Measurements from ENCODE around the gene EZH1.

EZH1 gene

GRCh38 chr17:42744806-42745617 is at the start of gene EZH1:
Gene EZH1 (minus strand): TSS chr17:42745040. CDS start chr17:42728941, 16,099 bp downstream.
- peak; percentile 91 for DNase-seq (ENCODE audit: low read depth)

- DNase-seq (ENCODE audit: low read depth): no peak
Observed at GRCh38 chr17:42792545-42792944, 47.7 kb upstream of the EZH1 start.

- DNase-seq (ENCODE audit: low read depth): no peak
Observed at GRCh38 chr17:42791948-42792347, 47.1 kb upstream of the EZH1 start.

DNA sequence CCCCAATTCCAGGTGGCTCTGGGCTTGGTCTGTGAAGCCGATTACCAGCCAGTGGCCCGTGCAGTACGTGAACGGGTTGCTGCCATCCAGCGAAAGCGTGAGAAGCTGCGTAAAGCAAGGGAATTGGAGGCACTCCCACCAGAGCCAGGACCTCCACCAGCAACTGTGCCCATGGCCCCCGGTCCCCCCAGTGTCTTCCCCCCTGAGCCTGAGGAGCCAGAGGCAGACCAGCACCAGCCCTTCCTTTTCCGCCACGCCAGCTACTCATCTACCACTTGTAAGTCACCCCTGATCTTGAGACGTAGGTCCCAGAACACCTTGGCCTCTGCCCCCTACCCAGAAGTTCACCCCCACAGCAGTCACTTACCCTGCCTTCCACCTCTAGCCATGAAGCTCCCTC is 42.4 kb upstream of the EZH1 start:
- no peak for DNase-seq (ENCODE audit: low read depth)

GRCh38 chr17:42784811-42785592 is 40.2 kb upstream of the EZH1 start:
- DNase-seq (ENCODE audit: low read depth): no peak

GRCh38 chr17:42784409-42784808 is 39.6 kb upstream of the EZH1 start:
- no peak for DNase-seq (ENCODE audit: low read depth)

GRCh38 chr17:42783791-42784138 is 38.9 kb upstream of the EZH1 start:
- DNase-seq (ENCODE audit: low read depth): no peak

DNA sequence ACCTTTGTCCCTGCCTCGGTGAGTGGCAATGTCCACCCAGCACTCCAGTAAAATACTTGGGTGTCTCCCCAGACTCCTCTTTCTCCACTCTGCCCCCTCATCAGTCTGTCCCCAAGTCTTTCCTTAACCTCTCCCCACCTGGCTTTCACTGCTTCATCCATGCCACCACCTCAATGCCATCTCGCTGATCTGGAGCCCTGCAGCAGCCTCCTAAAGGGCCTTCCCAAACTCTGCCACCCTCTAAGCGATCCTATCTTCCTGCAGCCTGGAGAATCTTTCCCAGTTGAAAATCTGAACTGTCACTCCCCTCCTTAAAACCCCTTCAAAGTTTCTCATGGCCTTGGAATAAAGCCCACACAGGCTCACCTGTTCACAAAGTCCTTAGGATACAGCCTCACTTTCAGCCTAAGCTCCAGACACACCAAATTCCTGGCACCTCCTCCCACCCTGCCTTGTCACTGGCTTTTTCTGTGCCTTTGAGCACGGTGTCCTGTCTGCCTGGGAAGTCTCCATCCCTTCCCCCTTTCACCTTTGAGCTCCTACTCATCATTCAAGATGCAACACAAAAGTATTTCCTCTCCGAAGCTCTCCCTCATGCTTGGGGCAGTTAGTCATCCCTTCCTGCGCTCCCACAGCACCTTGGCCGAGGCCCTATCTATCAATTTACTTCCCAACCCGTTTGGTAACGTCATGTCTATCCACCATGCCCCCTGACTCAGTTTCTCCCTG is 38.4 kb upstream of the EZH1 start:
- DNase-seq (ENCODE audit: low read depth): peak; percentile 88

- DNase-seq (ENCODE audit: low read depth): peak; percentile 32
Observed at GRCh38 chr17:42782166-42783061, 37.6 kb upstream of the EZH1 start.

DNA sequence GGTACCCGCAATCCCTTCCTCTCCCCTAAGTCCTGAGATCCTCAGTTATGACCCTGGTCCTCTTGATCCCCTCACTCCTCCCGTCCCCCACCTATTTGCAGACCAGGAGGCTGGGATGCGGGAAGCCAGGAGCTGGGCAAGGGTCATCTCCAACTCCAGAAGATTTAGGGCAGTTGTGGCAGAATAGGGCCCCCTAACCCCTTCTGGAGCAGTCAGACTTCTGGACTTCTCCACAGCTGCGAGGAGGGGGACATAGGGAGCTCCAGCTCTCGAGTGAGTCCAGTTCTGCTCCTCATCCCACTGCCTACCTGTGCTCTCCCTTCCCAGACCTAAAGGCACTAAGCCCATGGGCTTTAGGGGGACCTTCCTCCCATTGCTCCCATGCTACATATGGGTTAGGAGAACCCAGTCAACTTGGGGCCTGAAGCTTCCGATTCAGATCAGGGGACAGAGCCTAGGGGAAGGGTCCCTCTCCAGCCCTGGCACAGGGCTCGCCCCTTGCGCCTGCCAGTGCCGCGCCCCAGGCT is 36.9 kb upstream of the EZH1 start:
- DNase-seq (ENCODE audit: low read depth): no peak

- no peak for DNase-seq (ENCODE audit: low read depth)
Observed at GRCh38 chr17:42780851-42781638, 36.2 kb upstream of the EZH1 start.

DNA sequence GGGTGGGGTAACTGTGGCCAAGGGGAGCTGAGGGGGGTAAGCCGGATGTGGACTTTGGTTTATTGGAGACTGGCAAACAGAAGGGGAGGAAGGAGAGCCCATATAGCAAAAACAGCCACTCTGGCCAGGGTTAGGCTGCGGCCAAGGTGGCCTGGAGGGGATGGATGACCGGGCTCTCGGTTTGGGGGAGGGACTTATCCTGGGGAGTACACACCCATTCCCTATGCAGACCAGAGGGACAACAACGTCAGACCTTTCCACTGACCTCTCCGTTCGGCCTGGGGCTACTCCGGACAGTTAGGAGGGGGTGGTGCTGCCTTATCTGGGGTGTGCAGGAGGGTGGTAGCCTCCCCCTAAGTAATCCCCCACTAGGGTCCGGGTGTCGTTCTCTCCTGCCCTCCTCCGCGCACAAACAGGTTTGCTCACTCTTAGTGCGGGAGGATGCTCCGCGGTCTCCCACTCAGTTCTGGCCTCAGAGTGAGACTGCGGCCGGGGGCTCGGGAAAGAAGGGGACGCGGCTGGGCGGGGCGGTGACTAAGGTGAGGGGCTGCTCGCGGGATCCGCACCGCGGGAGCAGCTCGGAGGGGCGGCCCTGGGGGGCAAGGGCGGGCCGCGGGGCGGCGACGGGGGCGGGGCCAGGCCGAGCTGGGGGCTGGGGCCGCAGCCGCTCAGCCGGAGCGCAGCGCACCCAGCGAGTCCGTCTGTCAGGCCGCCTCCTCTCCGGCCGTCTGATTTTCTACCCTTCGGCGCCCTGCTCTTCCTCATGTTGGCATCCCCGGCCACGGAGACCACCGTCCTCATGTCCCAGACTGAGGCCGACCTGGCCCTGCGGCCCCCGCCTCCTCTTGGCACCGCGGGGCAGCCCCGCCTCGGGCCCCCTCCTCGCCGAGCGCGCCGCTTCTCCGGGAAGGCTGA is 35.4 kb upstream of the EZH1 start, which contains the start of gene WNK4:
Gene WNK4 (plus strand): TSS at position 675 of the 915 bp plus-strand sequence. CDS start 89 bp downstream, at position 764.
- DNase-seq (ENCODE audit: low read depth): peak; percentile 67

DNA sequence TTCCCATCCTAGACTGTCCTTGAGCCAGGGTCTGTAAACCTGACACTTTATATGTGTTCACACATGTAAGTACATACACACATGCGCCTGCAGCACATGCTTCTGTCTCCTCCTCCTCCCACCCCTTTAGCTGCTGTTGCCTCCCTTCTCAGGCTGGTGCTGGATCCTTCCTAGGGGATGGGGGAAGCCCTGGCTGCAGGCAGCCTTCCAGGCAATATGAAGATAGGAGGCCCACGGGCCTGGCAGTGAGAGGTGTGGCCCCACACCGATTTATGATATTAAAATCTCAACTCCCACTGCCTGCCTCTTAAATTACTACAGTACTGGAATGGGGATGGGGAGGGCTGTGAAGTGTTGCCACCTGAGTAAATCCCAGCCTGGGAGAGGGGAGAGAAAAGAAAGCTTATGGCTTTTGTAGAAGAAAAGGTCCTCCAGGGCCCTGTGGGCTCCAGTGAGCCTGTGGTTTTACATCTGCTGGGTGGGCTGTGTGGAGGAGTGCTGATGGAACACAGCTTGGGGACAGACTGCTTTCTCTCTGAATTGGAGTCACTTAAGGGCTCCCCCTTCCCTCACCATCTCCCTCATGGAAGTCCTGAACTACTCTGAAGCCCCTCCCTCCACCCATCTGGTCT is 34.6 kb upstream of the EZH1 start:
- no peak for DNase-seq (ENCODE audit: low read depth)

DNA sequence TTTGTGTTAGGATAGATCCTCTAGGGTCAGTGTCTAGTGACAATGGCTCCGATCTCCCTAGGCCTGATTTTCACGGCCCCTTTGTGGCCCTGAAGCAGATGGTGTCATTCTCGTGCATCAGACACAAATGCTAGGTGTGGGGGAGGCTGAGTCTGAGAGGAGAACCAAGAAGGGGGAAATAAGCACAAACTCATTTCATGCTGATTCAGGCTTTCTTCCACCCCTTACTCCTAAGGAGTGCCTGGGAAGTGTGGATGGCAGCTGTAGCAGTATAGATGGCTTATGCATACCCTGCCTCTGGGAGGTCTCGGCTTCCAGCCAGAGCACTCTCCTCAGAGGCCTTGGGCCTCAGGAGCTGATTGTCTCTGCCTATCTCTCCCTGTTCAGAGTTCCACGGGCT is 33.7 kb upstream of the EZH1 start:
- no peak for DNase-seq (ENCODE audit: low read depth)

DNA sequence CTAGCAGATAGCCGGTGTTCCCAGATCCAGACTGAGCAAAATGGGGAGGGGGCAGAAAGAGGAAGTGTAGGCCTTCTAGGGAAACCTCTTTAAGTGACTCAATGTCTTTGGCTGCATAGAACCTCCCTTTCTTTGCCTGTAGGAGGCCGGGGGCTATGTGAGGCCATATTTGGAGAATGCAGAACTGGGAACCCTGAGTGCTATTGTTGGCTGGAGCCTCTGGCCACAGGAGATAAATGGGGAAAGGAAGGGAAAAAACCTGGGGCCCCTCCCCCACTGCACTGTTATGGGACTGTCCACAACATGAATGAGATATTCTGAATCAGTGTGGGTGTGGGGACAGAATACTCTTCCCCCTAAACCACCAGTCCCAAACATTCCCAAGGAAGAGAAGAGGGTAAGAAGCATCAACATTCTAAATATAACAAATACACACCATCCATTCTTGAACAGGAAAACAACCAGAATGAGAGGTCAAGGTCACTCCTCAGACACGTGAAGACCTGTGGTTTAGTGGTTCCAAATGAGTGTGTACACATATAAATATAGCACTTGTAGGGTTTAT is 30.8 kb upstream of the EZH1 start:
- peak; percentile 77 for DNase-seq (ENCODE audit: low read depth)

GRCh38 chr17:42774066-42774745 is 29.4 kb upstream of the EZH1 start:
- peak; percentile 77 for DNase-seq (ENCODE audit: low read depth)

- DNase-seq (ENCODE audit: low read depth): peak; percentile 88
Observed at GRCh38 chr17:42773290-42774035, 28.6 kb upstream of the EZH1 start, which contains the start of gene VPS25. Gene VPS25 (plus strand): TSS chr17:42773449. CDS start chr17:42773476, 27 bp downstream.
